SK-N-SH (cell line): ENCODE results near the gene TEX35. TPM values are rescaled to one million over a fixed set of nuclear protein-coding genes. Genes with fewer than 3 reads are reported as not detected.
A peak's percentile ranks its signal among the peaks of the same experiment; 100 is the strongest.

Source experiments
- CTCF ChIA-PET: fragments of 300-600, 350-600 bp; formaldehyde crosslinking; extraction: SDS; loops from one replicate; lab custom pipeline; 2021; lab: Yijun Ruan, JAX
- POLR2A ChIA-PET: fragments of 350-600 bp; sonication (Branson Sonifier 250); formaldehyde crosslinking; extraction: SDS; loops from one replicate; lab custom pipeline; 2020; ENCODE audit warnings: antibody characterized with exemption, inconsistent platforms; lab: Yijun Ruan, JAX
- DNase-seq: peaks from one replicate; pipeline ENCODE4 v3.0.0; 2012
- H2AFZ ChIP-seq: fragments of 200-600 bp; sonication (generic); 2 replicates; pipeline ENCODE4 v1.8.1; 2016; ENCODE audit warnings: antibody characterized with exemption, mild to moderate bottlenecking, low read depth
- H3F3A ChIP-seq: fragments of 200-600 bp; sonication (generic); replicated peaks from 2 replicates; pipeline ENCODE3; 2016; ENCODE audit warnings: antibody characterized with exemption, mild to moderate bottlenecking; ENCODE audit not compliant: insufficient read depth
- H3K27ac ChIP-seq, 2 experiments: fragments of 200-500 bp in 1 of 2; fragments of 200-600 bp in 1 of 2; sonication (Bioruptor generic) in 1 of 2; sonication (generic), shearing (Covaris generic) in 1 of 2; 2 replicates each; pipeline versions ENCODE4 v1.5.1 to v1.6.1; 2014 to 2016; ENCODE audit warnings: low read depth in 2 of 2, inconsistent platforms in 1 of 2, low read length in 1 of 2, mild to moderate bottlenecking in 1 of 2, mixed read lengths in 1 of 2
- H3K27me3 ChIP-seq: fragments of 200-600 bp; sonication (generic), shearing (Covaris generic); 2 replicates; pipeline ENCODE4 v1.6.1; 2016; ENCODE audit warnings: mixed run types; ENCODE audit not compliant: insufficient read depth
- H3K36me3 ChIP-seq, 2 experiments: fragments of 200-500 bp in 1 of 2; fragments of 200-600 bp in 1 of 2; sonication (Bioruptor generic) in 1 of 2; sonication (generic) in 1 of 2; replicated peaks in 1 of 2; 2 replicates each; pipeline versions ENCODE3 to v1.5.1; 2014 to 2016; ENCODE audit warnings: low read length in 1 of 2, mild to moderate bottlenecking in 1 of 2; ENCODE audit not compliant: insufficient read depth in 2 of 2, control insufficient read depth in 1 of 2
- H3K4me1 ChIP-seq, 2 experiments: fragments of 200-500 bp in 1 of 2; fragments of 200-600 bp in 1 of 2; sonication (Bioruptor generic) in 1 of 2; sonication (generic), shearing (Covaris generic) in 1 of 2; 2 replicates each; pipeline versions ENCODE4 v1.5.1 to v1.6.1; 2014 to 2016; ENCODE audit warnings: low read depth in 1 of 2, low read length in 1 of 2, mixed run types in 1 of 2; ENCODE audit not compliant: insufficient read depth in 2 of 2, control insufficient read depth in 1 of 2
- H3K4me2 ChIP-seq: fragments of 200-600 bp; sonication (generic), shearing (Covaris generic); 2 replicates; pipeline ENCODE4 v1.6.1; 2017; ENCODE audit warnings: mixed run types
- H3K4me3 ChIP-seq, 2 experiments: fragments of 200-500 bp in 1 of 2; fragments of 200-600 bp in 1 of 2; sonication (Bioruptor generic) in 1 of 2; sonication (generic), shearing (Covaris generic) in 1 of 2; 2 replicates each; pipeline versions ENCODE4 v1.5.1 to v1.8.1; 2014 to 2016; ENCODE audit warnings: low read depth in 2 of 2, inconsistent platforms in 1 of 2, low read length in 1 of 2, mild to moderate bottlenecking in 1 of 2, mixed read lengths in 1 of 2, moderate library complexity in 1 of 2
- H3K79me2 ChIP-seq: fragments of 200-600 bp; sonication (generic); 2 replicates; pipeline ENCODE4 v1.8.1; 2017; ENCODE audit warnings: mild to moderate bottlenecking; ENCODE audit not compliant: insufficient read depth
- H3K9ac ChIP-seq: fragments of 200-600 bp; sonication (generic); 2 replicates; pipeline ENCODE4 v1.6.1; 2017; ENCODE audit warnings: mixed run types
- H3K9me2 ChIP-seq: fragments of 200-600 bp; sonication (generic); 2 replicates; pipeline ENCODE4 v1.6.1; 2017; ENCODE audit warnings: mixed run types
- H3K9me3 ChIP-seq: fragments of 200-600 bp; sonication (generic); 2 replicates; pipeline ENCODE4 v1.6.1; 2017; ENCODE audit warnings: mixed run types, mild to moderate bottlenecking, moderate library complexity
- H4K20me1 ChIP-seq: fragments of 200-600 bp; sonication (generic); 2 replicates; pipeline ENCODE4 v1.6.1; 2017; ENCODE audit warnings: mild to moderate bottlenecking, mixed run types; ENCODE audit not compliant: insufficient read depth
- CHD2 ChIP-seq: fragments of 150-350 bp; IDR thresholded peaks from 2 replicates; pipeline ENCODE4 v1.6.1; 2018; ENCODE audit warnings: low read length; ENCODE audit not compliant: partially characterized antibody
- CTCF ChIP-seq: fragments of 200-600 bp; sonication (generic); IDR thresholded peaks from 2 replicates; pipeline ENCODE4 v1.6.1; 2017; ENCODE audit warnings: antibody characterized with exemption, mild to moderate bottlenecking, moderate library complexity
- ELF1 ChIP-seq: IDR thresholded peaks from 2 replicates; pipeline ENCODE4 v1.4.0; 2012
- JUND ChIP-seq: IDR thresholded peaks from 2 replicates; pipeline ENCODE4 v1.4.0; 2012
- MEF2A ChIP-seq: IDR thresholded peaks from 2 replicates; pipeline ENCODE4 v1.4.0; 2012; ENCODE audit warnings: low read depth, borderline replicate concordance
- POLR2AphosphoS5 ChIP-seq: IDR thresholded peaks from 2 replicates; pipeline ENCODE4 v1.6.1; 2012; ENCODE audit warnings: low read depth, low read length
- RXRA ChIP-seq: IDR thresholded peaks from 2 replicates; pipeline ENCODE4 v1.4.0; 2012; ENCODE audit warnings: low read depth, mild to moderate bottlenecking, borderline replicate concordance
- SIN3A ChIP-seq: IDR thresholded peaks from 2 replicates; pipeline ENCODE4 v1.6.1; 2012; ENCODE audit warnings: low read depth, mild to moderate bottlenecking, low read length, moderate library complexity, borderline replicate concordance
- SMC3 ChIP-seq: IDR thresholded peaks from 2 replicates; pipeline ENCODE4 v1.6.1; 2012; ENCODE audit warnings: low read depth, low read length, improper control_type of control experiment
- TAF1 ChIP-seq: IDR thresholded peaks from 2 replicates; pipeline ENCODE4 v1.6.1; 2012; ENCODE audit warnings: low read depth, mild to moderate bottlenecking, low read length, moderate library complexity, borderline replicate concordance
- TCF12 ChIP-seq: IDR thresholded peaks from 2 replicates; pipeline ENCODE4 v1.4.0; 2012
- YY1 ChIP-seq: IDR thresholded peaks from 2 replicates; pipeline ENCODE4 v1.4.0; 2012; ENCODE audit warnings: low read depth, mild to moderate bottlenecking
- WGBS: methylation state at CpG from one replicate; pipeline ENCODE4 v1.1.6; 2017; ENCODE audit warnings: low lambda C conversion rate; 5-methylcytosine and 5-hydroxymethylcytosine counted together
- polyA plus RNA-seq, 3 experiments: library from polyadenylated mRNA; depleted of rRNA; stranded (reverse); fragments of >200 nt; gene quantifications; 2 replicates each; pipeline ENCODE4 v1.2.3, GENCODE V29; 2012

Gene TEX35
- polyA plus RNA-seq, 1 of the 3 experiments (the other 2 are of a cell fraction) = 0.03 TPM

- Histone ChIP-seq H3K9ac (no peak overlapping the region), H3K4me1 (peaks cover 0 to 2% of the 10 kb centered on the region in 2 experiments; a peak in 1 of 4 replicates), H3K9me2 (no peaks in the 10 kb centered on the region), H4K20me1 (no peaks in the 10 kb centered on the region), H3K4me3 (no peak overlapping the region), H2AFZ (no peak overlapping the region), H3K79me2 (no peaks in the 10 kb centered on the region), H3K9me3 (no peaks in the 10 kb centered on the region), H3K27me3 (no peaks in the 10 kb centered on the region), H3F3A (no peaks in the 10 kb centered on the region), H3K4me2 (no peak overlapping the region), H3K36me3 (no peaks in the 10 kb centered on the region), H3K27ac (no peak overlapping the region)
- no peak for TF ChIP-seq YY1
- no peak for TF ChIP-seq JUND
- no peak for TF ChIP-seq CTCF
- TF ChIP-seq SIN3A = no peak
- TF ChIP-seq ELF1 = no peak
- TF ChIP-seq MEF2A = no peak
- no peak for TF ChIP-seq CHD2
- TF ChIP-seq TAF1 = no peak
- TF ChIP-seq POLR2AphosphoS5 = no peak
- no peak for TF ChIP-seq RXRA
- no peak for TF ChIP-seq SMC3
- ChIA-PET CTCF (interaction anchor here (1.2 to 3.1 kb wide), 3 partner anchors 9 to 200 kb away, joined by 3 to 23 read pairs (median 5); no protein-coding TSS in a partner anchor), POLR2A (no interaction called here)
- WGBS = 87% methylated on average over 4 of the region's 4 CpGs
- no peak for DNase-seq
Measured at GRCh38 chr1:178510155-178510554, 2.8 kb upstream of the TEX35 start.

- TF ChIP-seq CTCF = peak; percentile 13; the same call in 1 of the 2 replicates
- TF ChIP-seq TCF12 = no peak
- no peak overlapping the region for H3K4me3 ChIP-seq
- H3K9me2 ChIP-seq = no peaks in the 10 kb centered on the region
- no peaks in the 10 kb centered on the region for H3K36me3 ChIP-seq
- H3K4me1 ChIP-seq = peaks cover 0 to 2% of the 10 kb centered on the region in 2 experiments; a peak in 1 of 4 replicates
- POLR2A ChIA-PET = no interaction called here
- no peaks in the 10 kb centered on the region for H3K79me2 ChIP-seq
- H3K27ac ChIP-seq = no peak overlapping the region
- CTCF ChIA-PET = interaction anchor here (0.7 to 1.6 kb wide), 4 partner anchors 10 to 489 kb away, joined by 3 to 7 read pairs (median 4); no protein-coding TSS in a partner anchor
- no peak overlapping the region for H3K4me2 ChIP-seq
- DNase-seq = no peak
- H4K20me1 ChIP-seq = no peaks in the 10 kb centered on the region
- 84% methylated on average over 11 of the region's 14 CpGs for WGBS
- no peaks in the 10 kb centered on the region for H3K9me3 ChIP-seq
- no peaks in the 10 kb centered on the region for H3K27me3 ChIP-seq
- H2AFZ ChIP-seq = no peak overlapping the region
- no peak overlapping the region for H3K9ac ChIP-seq
- no peaks in the 10 kb centered on the region for H3F3A ChIP-seq
Measured at GRCh38 chr1:178513278-178513983, 522 bp downstream of the TEX35 start.
